ENCODE results near the gene DRAM2. TPM values are rescaled to one million over a fixed set of nuclear protein-coding genes. Genes with fewer than 3 reads are reported as not detected.

The DRAM2 gene
- total RNA-seq, 1 experiment from 2014 or later = 26.4 TPM

DNA sequence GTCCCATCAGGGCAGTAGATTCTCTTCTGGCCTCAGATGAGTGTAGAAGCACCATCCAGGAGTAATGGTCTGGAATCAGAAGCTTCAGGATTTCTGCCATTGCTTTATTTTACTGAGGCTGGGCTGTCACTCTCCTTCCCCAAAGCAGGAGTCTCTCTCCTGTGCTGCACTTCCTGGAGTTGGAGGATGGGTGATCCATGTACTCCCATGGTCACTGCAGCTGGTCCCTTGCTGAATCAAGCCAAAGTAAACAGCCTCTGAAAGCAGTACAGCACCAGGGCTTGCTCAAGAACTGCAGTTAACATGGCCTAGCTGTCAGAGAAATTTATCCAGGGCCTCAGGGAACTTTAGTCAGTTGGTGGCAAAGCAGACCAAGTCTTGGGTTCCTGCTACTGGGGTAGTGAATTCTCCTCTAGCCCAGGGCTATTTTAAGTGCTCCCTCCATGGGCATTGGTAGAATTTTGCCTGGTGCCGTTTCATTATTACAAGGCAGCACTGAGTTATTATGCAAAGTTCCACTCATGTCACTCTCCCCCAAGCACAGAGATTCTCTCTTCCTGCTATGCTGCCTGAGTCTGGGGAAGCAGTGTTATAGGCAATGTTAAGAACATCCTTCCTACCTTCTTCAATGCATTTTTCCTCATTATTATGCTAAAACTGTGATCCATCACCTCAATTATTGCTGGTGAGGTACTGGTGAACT lies 29.5 kb downstream of the DRAM2 start:
- Histone ChIP-seq H3K9me2 (ENCODE audit: insufficient read depth) (no peaks in the 10 kb centered on the region), H3K4me1 (ENCODE audit: control insufficient read depth in 1 of 2, insufficient read depth in 2 of 2, low read length in 2 of 2) (no peaks in the 10 kb centered on the region), H3K27ac (ENCODE audit: low read depth, low read length) (no peak overlapping the region), H3K79me2 (ENCODE audit: insufficient read depth, low read length) (no peaks in the 10 kb centered on the region), H2AFZ (ENCODE audit: low read depth, low read length, poor library complexity, severe bottlenecking) (no peak overlapping the region), H3K4me2 (ENCODE audit: low read length) (no peak overlapping the region), H3K36me3 (ENCODE audit: control insufficient read depth in 1 of 2, insufficient read depth in 2 of 2, low read length in 2 of 2) (no peaks in the 10 kb centered on the region), H4K20me1 (ENCODE audit: insufficient read depth) (no peaks in the 10 kb centered on the region), H3K4me3 (replicated peaks in 1 of 2; ENCODE audit: low read depth in 1 of 2, low read length in 2 of 2) (no peak overlapping the region), H3K27me3 (ENCODE audit: insufficient read depth, low read length) (no peaks in the 10 kb centered on the region), H3K9me3 (ENCODE audit: control insufficient read depth in 1 of 2, insufficient read depth in 1 of 2, low read depth in 1 of 2, low read length in 2 of 2) (no peaks in the 10 kb centered on the region), H3K9ac (ENCODE audit: low read length) (no peak overlapping the region)
- DNase-seq (ENCODE audit: low read depth, low spot score) (no peak), ATAC-seq (no peak)
- CTCF ChIA-PET = no interaction called here
- BruUV-seq (replicated peaks) = no TSS peak
- RAD21 ChIA-PET (ENCODE audit: low non-redundant PET in 1 of 2, low total read pairs in 2 of 2, uncharacterized antibody in 2 of 2, unreplicated experiment in 2 of 2) = no interaction called here
- intact Hi-C loops (cut with micrococcal nuclease) = no loop called here
- TF ChIP-seq SP1 (IDR thresholded peaks at IDR 0.05; ENCODE audit: low read depth) (no peak), ELF1 (IDR thresholded peaks at IDR 0.05; ENCODE audit: borderline replicate concordance, low read depth) (no peak), EZH2phosphoT487 (IDR thresholded peaks at IDR 0.05; ENCODE audit: borderline replicate concordance) (no peak), POLR2A (IDR thresholded peaks at IDR 0.05; ENCODE audit: borderline replicate concordance, extremely low read depth, insufficient read depth, insufficient read length) (no peak), RAD21 (IDR thresholded peaks at IDR 0.05; ENCODE audit: low read depth) (no peak), EGR1 (IDR thresholded peaks at IDR 0.05; ENCODE audit: low read depth) (no peak), SIN3A (IDR thresholded peaks at IDR 0.05; ENCODE audit: low read depth) (no peak), CBX3 (IDR thresholded peaks at IDR 0.05; ENCODE audit: low read depth) (no peak)
- TF ChIP-seq, protein P1, sequence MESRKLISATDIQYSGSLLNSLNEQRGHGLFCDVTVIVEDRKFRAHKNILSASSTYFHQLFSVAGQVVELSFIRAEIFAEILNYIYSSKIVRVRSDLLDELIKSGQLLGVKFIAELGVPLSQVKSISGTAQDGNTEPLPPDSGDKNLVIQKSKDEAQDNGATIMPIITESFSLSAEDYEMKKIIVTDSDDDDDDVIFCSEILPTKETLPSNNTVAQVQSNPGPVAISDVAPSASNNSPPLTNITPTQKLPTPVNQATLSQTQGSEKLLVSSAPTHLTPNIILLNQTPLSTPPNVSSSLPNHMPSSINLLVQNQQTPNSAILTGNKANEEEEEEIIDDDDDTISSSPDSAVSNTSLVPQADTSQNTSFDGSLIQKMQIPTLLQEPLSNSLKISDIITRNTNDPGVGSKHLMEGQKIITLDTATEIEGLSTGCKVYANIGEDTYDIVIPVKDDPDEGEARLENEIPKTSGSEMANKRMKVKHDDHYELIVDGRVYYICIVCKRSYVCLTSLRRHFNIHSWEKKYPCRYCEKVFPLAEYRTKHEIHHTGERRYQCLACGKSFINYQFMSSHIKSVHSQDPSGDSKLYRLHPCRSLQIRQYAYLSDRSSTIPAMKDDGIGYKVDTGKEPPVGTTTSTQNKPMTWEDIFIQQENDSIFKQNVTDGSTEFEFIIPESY (IDR thresholded peaks at IDR 0.05; ENCODE audit: extremely low read depth, insufficient replicate concordance, low read length) = no peak
- TF ChIP-seq, protein P2, sequence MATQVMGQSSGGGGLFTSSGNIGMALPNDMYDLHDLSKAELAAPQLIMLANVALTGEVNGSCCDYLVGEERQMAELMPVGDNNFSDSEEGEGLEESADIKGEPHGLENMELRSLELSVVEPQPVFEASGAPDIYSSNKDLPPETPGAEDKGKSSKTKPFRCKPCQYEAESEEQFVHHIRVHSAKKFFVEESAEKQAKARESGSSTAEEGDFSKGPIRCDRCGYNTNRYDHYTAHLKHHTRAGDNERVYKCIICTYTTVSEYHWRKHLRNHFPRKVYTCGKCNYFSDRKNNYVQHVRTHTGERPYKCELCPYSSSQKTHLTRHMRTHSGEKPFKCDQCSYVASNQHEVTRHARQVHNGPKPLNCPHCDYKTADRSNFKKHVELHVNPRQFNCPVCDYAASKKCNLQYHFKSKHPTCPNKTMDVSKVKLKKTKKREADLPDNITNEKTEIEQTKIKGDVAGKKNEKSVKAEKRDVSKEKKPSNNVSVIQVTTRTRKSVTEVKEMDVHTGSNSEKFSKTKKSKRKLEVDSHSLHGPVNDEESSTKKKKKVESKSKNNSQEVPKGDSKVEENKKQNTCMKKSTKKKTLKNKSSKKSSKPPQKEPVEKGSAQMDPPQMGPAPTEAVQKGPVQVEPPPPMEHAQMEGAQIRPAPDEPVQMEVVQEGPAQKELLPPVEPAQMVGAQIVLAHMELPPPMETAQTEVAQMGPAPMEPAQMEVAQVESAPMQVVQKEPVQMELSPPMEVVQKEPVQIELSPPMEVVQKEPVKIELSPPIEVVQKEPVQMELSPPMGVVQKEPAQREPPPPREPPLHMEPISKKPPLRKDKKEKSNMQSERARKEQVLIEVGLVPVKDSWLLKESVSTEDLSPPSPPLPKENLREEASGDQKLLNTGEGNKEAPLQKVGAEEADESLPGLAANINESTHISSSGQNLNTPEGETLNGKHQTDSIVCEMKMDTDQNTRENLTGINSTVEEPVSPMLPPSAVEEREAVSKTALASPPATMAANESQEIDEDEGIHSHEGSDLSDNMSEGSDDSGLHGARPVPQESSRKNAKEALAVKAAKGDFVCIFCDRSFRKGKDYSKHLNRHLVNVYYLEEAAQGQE (IDR thresholded peaks at IDR 0.05; ENCODE audit: low read depth) = no peak
- TF ChIP-seq, protein P3, sequence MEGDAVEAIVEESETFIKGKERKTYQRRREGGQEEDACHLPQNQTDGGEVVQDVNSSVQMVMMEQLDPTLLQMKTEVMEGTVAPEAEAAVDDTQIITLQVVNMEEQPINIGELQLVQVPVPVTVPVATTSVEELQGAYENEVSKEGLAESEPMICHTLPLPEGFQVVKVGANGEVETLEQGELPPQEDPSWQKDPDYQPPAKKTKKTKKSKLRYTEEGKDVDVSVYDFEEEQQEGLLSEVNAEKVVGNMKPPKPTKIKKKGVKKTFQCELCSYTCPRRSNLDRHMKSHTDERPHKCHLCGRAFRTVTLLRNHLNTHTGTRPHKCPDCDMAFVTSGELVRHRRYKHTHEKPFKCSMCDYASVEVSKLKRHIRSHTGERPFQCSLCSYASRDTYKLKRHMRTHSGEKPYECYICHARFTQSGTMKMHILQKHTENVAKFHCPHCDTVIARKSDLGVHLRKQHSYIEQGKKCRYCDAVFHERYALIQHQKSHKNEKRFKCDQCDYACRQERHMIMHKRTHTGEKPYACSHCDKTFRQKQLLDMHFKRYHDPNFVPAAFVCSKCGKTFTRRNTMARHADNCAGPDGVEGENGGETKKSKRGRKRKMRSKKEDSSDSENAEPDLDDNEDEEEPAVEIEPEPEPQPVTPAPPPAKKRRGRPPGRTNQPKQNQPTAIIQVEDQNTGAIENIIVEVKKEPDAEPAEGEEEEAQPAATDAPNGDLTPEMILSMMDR (IDR thresholded peaks at IDR 0.05 in 2 of 3, conservative IDR thresholded peaks at IDR 0.05 in 1 of 3; ENCODE audit: borderline replicate concordance in 1 of 3, insufficient read depth in 1 of 3, low read depth in 2 of 3, low read length in 2 of 3) = no peak
- POLR2A ChIA-PET = no interaction called here
